SKM-1 treated with dmso at 0.1 percent for 144 hours (cell line): ENCODE data around the gene KYAT1.
"Not testable (repeated sequence)": the region's sequence is repeated elsewhere in the genome, so short reads cannot be mapped to it uniquely, and the experiment has no call there.

ENCODE experiments used
- DNase-seq: peaks from one replicate; lab custom pipeline; 2025; ENCODE audit not compliant: unreplicated experiment; lab: John Stamatoyannopoulos, UW

The KYAT1 gene

GRCh38 chr9:128843171-128843570, 38.6 kb downstream of the KYAT1 start:
- DNase-seq: not testable (repeated sequence)

- DNase-seq: no peak
Measured at GRCh38 chr9:128841694-128842492, 39.9 kb downstream of the KYAT1 start.

- DNase-seq: no peak
Measured at GRCh38 chr9:128840524-128840923, 41.2 kb downstream of the KYAT1 start.

- no peak for DNase-seq
Measured at GRCh38 chr9:128838338-128838737, 43.4 kb downstream of the KYAT1 start.

- DNase-seq: no peak
Measured at GRCh38 chr9:128836509-128837145, 45.1 kb downstream of the KYAT1 start.

- no peak for DNase-seq
Measured at GRCh38 chr9:128835246-128836210, 46.2 kb downstream of the KYAT1 start.

GRCh38 chr9:128833696-128834095, 48.1 kb downstream of the KYAT1 start:
- DNase-seq: no peak

- DNase-seq: peak; percentile 91
Measured at GRCh38 chr9:128829477-128830251, 52.1 kb downstream of the KYAT1 start, which contains the start of gene SPOUT1. Gene SPOUT1, minus strand, starts transcription at chr9:128829794. Its CDS starts 14 bp downstream, at chr9:128829780.

- no peak for DNase-seq
Measured at GRCh38 chr9:128828719-128829452, 52.9 kb downstream of the KYAT1 start.

GRCh38 chr9:128828267-128828666, 53.5 kb downstream of the KYAT1 start:
- DNase-seq: no peak

GRCh38 chr9:128825923-128826700, 55.6 kb downstream of the KYAT1 start:
- no peak for DNase-seq

GRCh38 chr9:128824911-128825310, 56.8 kb downstream of the KYAT1 start:
- no peak for DNase-seq

GRCh38 chr9:128823903-128824406, 57.8 kb downstream of the KYAT1 start:
- no peak for DNase-seq

GRCh38 chr9:128823362-128823902, 58.3 kb downstream of the KYAT1 start:
- DNase-seq: no peak

- no peak for DNase-seq
Measured at GRCh38 chr9:128822407-128823042, 59.2 kb downstream of the KYAT1 start.

GRCh38 chr9:128821584-128822406, 60.0 kb downstream of the KYAT1 start:
- DNase-seq: no peak
